Measurements from ENCODE around the gene CHCHD1. TPM values are rescaled to one million over a fixed set of nuclear protein-coding genes. Genes with fewer than 3 reads are reported as not detected.

CHCHD1 gene
- total and polyA plus RNA-seq, 2 donors (not counting 3 experiments of a cell fraction or from before 2014, with no cell fraction given), result 31.7 to 39.2 TPM

GRCh38 chr10:73800560-73801252, 18.9 kb downstream of the CHCHD1 start:
- no TSS peak for BruUV-seq (replicated peaks)
- no peaks in the 10 kb centered on the region for H3K9me1 ChIP-seq (replicated peaks; ENCODE audit: control insufficient read depth, extremely low read depth, insufficient read depth, low read length)
- H3K27me3 ChIP-seq (ENCODE audit: control insufficient read depth in 2 of 2, insufficient read depth in 2 of 2, low read length in 2 of 2), result no peaks in the 10 kb centered on the region
- no peak overlapping the region for H3K4me3 ChIP-seq (replicated peaks in 1 of 3; ENCODE audit: insufficient read depth in 1 of 3, low read depth in 1 of 3, low read length in 3 of 3)
- CTCF ChIA-PET, result interaction anchor here (1.0 kb wide), 1 partner anchor 10 kb away, joined by 5 read pairs; no protein-coding TSS in a partner anchor
- peaks cover 25 to 59% of the 10 kb centered on the region in 2 experiments for H3K36me3 ChIP-seq (ENCODE audit: control insufficient read depth in 2 of 2, extremely low read depth in 1 of 2, insufficient read depth in 2 of 2, low read length in 2 of 2)
- H3K9ac ChIP-seq (replicated peaks; ENCODE audit: extremely low read depth, insufficient read depth, low read length), result no peak overlapping the region
- FAIRE-seq, result no peak
- H3K27ac ChIP-seq (ENCODE audit: insufficient read depth, low read depth, low read length), result no peak overlapping the region
- no peaks in the 10 kb centered on the region for H3K79me2 ChIP-seq (ENCODE audit: control insufficient read depth, insufficient read depth, low read length)
- POLR2A ChIA-PET, result interaction anchor here (0.9 kb wide), 1 partner anchor 10 kb away, joined by 3 read pairs; no protein-coding TSS in a partner anchor
- H3K4me1 ChIP-seq (ENCODE audit: control insufficient read depth, extremely low read depth, insufficient read depth, low read length), result no peaks in the 10 kb centered on the region
- H4K20me1 ChIP-seq (replicated peaks; ENCODE audit: control insufficient read depth, extremely low read depth, insufficient read depth, low read length), result no peaks in the 10 kb centered on the region
- intact Hi-C loops (cut with micrococcal nuclease) (no loop called here), dilution Hi-C loops (cut with MboI; ENCODE audit: extremely low pct_ligation_motif_present, low sequenced_read_pairs) (no loop called here)
- H2AFZ ChIP-seq (ENCODE audit: low read depth, low read length), result no peak overlapping the region
- no peaks in the 10 kb centered on the region for H3K9me3 ChIP-seq (replicated peaks; ENCODE audit: control insufficient read depth, insufficient read depth, low read length)
- DNase-seq (ENCODE audit: low read depth, low spot score), result no peak
- no peak overlapping the region for H3K4me2 ChIP-seq (ENCODE audit: insufficient read depth, low read length)
- TF ChIP-seq GATA2 (IDR thresholded peaks at IDR 0.05; ENCODE audit: insufficient read depth, insufficient read length, low read depth, low read length) (no peak), EZH2 (IDR thresholded peaks at IDR 0.05; ENCODE audit: borderline replicate concordance, low read depth, low read length, severe bottlenecking) (no peak), POLR2AphosphoS5 (IDR thresholded peaks at IDR 0.05; ENCODE audit: insufficient read depth, low read depth, low read length) (no peak), FOS (IDR thresholded peaks at IDR 0.05; ENCODE audit: borderline replicate concordance, insufficient read depth, low read length) (no peak), JUN (IDR thresholded peaks at IDR 0.05; ENCODE audit: borderline replicate concordance, insufficient read depth, insufficient read length, low read depth) (no peak), CTCF (IDR thresholded peaks at IDR 0.05; ENCODE audit: extremely low read depth in 1 of 2, insufficient read depth in 1 of 2, low read depth in 1 of 2, low read length in 2 of 2) (no peak), MYC (IDR thresholded peaks at IDR 0.05; ENCODE audit: low read depth, low read length) (no peak), MAX (IDR thresholded peaks at IDR 0.05; ENCODE audit: insufficient read depth, insufficient read length) (no peak), POLR2A (IDR thresholded peaks at IDR 0.05; ENCODE audit: low read depth, low read length) (no peak)
